HG02885 (cell line): Measurements from ENCODE around the gene LCN1.
"Not testable (repeated sequence)": the region's sequence is repeated elsewhere in the genome, so short reads cannot be mapped to it uniquely, and the experiment has no call there.

Experiments
- ATAC-seq: cut with Tn5 transposase; IDR thresholded peaks from one replicate; pipeline ENCODE4 v1.9.1; 2021; ENCODE audit warnings: mild to moderate bottlenecking; ENCODE audit not compliant: unreplicated experiment, poor library complexity

Gene LCN1

GRCh38 chr9:135545646-135546176 is 24.5 kb downstream of the LCN1 start, which contains the start of gene OBP2A:
OBP2A (plus strand) TSS chr9:135546126; CDS start chr9:135546181, 55 bp downstream.
- not testable (repeated sequence) for ATAC-seq

- ATAC-seq = not testable (repeated sequence)
Measured at GRCh38 chr9:135546792-135547617, 25.8 kb downstream of the LCN1 start.

- ATAC-seq = no peak
Measured at GRCh38 chr9:135547756-135548736, 26.8 kb downstream of the LCN1 start.

GRCh38 chr9:135549478-135550343 is 28.5 kb downstream of the LCN1 start:
- not testable (repeated sequence) for ATAC-seq

GRCh38 chr9:135550344-135550918 is 29.2 kb downstream of the LCN1 start:
- ATAC-seq = no peak

- ATAC-seq = no peak
Measured at GRCh38 chr9:135551031-135551430, 29.8 kb downstream of the LCN1 start.

GRCh38 chr9:135551456-135551855 is 30.2 kb downstream of the LCN1 start:
- no peak for ATAC-seq

- ATAC-seq = no peak
Measured at GRCh38 chr9:135552021-135552697, 30.9 kb downstream of the LCN1 start.

- ATAC-seq = no peak
Measured at GRCh38 chr9:135552698-135553171, 31.5 kb downstream of the LCN1 start.

GRCh38 chr9:135554718-135555117 is 33.5 kb downstream of the LCN1 start:
- ATAC-seq = no peak

- ATAC-seq = no peak
Measured at GRCh38 chr9:135555203-135555602, 34.0 kb downstream of the LCN1 start.

GRCh38 chr9:135555910-135556309 is 34.7 kb downstream of the LCN1 start:
- no peak for ATAC-seq

- no peak for ATAC-seq
Measured at GRCh38 chr9:135559606-135560005, 38.4 kb downstream of the LCN1 start.

- ATAC-seq = no peak
Measured at GRCh38 chr9:135561391-135562234, 40.4 kb downstream of the LCN1 start, which contains the start of gene PAEP. PAEP (plus strand) TSS chr9:135561756.

- ATAC-seq = no peak
Measured at GRCh38 chr9:135562235-135562745, 41.0 kb downstream of the LCN1 start.

GRCh38 chr9:135563039-135563476 is 41.8 kb downstream of the LCN1 start:
- ATAC-seq = no peak

GRCh38 chr9:135563858-135564257 is 42.6 kb downstream of the LCN1 start:
- no peak for ATAC-seq
